Hepatocyte (in vitro differentiated cells): ENCODE measurements around the gene TMED9. TPM values are rescaled to one million over a fixed set of nuclear protein-coding genes. Genes with fewer than 3 reads are reported as not detected.

Experiments
- DNase-seq: peaks from one replicate; pipeline ENCODE4 v3.0.0-alpha.2; 2016; ENCODE audit warnings: low spot score
- H2AFZ ChIP-seq: fragments of 200-600 bp; sonication (generic); 2 replicates; pipeline ENCODE4 v1.6.0; 2016; ENCODE audit warnings: antibody characterized with exemption, mild to moderate bottlenecking
- H3K27ac ChIP-seq: fragments of 200-600 bp; sonication (generic); 2 replicates; pipeline ENCODE4 v1.5.1; 2016; ENCODE audit warnings: mild to moderate bottlenecking
- H3K27me3 ChIP-seq: fragments of 200-600 bp; sonication (generic); 2 replicates; pipeline ENCODE4 v1.6.1; 2016
- H3K36me3 ChIP-seq: fragments of 200-600 bp; sonication (generic); replicated peaks from 2 replicates; pipeline ENCODE4 v1.5.1; 2016; ENCODE audit warnings: low read depth; ENCODE audit not compliant: insufficient read depth
- H3K4me1 ChIP-seq: fragments of 200-600 bp; sonication (generic); 2 replicates; pipeline ENCODE4 v1.5.1; 2016; ENCODE audit warnings: mild to moderate bottlenecking, moderate library complexity; ENCODE audit not compliant: insufficient read depth
- H3K4me2 ChIP-seq: fragments of 200-600 bp; sonication (generic); 2 replicates; pipeline ENCODE4 v1.6.0; 2016
- H3K4me3 ChIP-seq: fragments of 200-600 bp; sonication (generic); 2 replicates; pipeline ENCODE4 v1.5.1; 2016; ENCODE audit warnings: mild to moderate bottlenecking
- H3K79me2 ChIP-seq: fragments of 200-600 bp; sonication (generic); 2 replicates; pipeline ENCODE4 v1.6.0; 2017; ENCODE audit warnings: mild to moderate bottlenecking
- H3K9me2 ChIP-seq: fragments of 200-600 bp; sonication (generic); replicated peaks from 2 replicates; pipeline ENCODE4 v1.6.0; 2017; ENCODE audit warnings: mild to moderate bottlenecking; ENCODE audit not compliant: insufficient read depth
- H3K9me3 ChIP-seq: fragments of 200-600 bp; sonication (generic); 2 replicates; pipeline ENCODE4 v1.5.1; 2016; ENCODE audit warnings: low read depth, mild to moderate bottlenecking
- H4K20me1 ChIP-seq: fragments of 200-600 bp; sonication (generic); 2 replicates; pipeline ENCODE4 v1.6.0; 2016; ENCODE audit warnings: mild to moderate bottlenecking; ENCODE audit not compliant: insufficient read depth, poor library complexity, severe bottlenecking
- CTCF ChIP-seq: fragments of 200-600 bp; sonication (generic); IDR thresholded peaks from 2 replicates; pipeline ENCODE4 v1.5.1; 2016; ENCODE audit warnings: antibody characterized with exemption, mild to moderate bottlenecking; ENCODE audit not compliant: poor library complexity
- EZH2 ChIP-seq: fragments of 200-600 bp; sonication (generic); IDR thresholded peaks from 2 replicates; pipeline ENCODE4 v1.6.1; 2016; ENCODE audit warnings: antibody characterized with exemption, mild to moderate bottlenecking, borderline replicate concordance
- EZH2phosphoT487 ChIP-seq: fragments of 200-600 bp; sonication (generic); IDR thresholded peaks from one replicate; pipeline ENCODE4 v1.6.1; 2018; ENCODE audit warnings: antibody characterized with exemption, mild to moderate bottlenecking, low read depth, moderate library complexity; ENCODE audit not compliant: unreplicated experiment, severe bottlenecking
- WGBS: methylation state at CpG from one replicate; pipeline ENCODE4 v1.1.6; 2016; ENCODE audit warnings: low lambda C conversion rate; ENCODE audit errors: missing lambda C conversion rate; 5-methylcytosine and 5-hydroxymethylcytosine counted together
- polyA plus RNA-seq: library from polyadenylated mRNA; unstranded; fragments of >200 nt; fragmentation: Nextera tagmentation; extraction: Ambion mirVana; gene quantifications from 2 replicates; pipeline ENCODE4 v1.2.1, GENCODE V29; 2016
- total RNA-seq: library from RNA; depleted of rRNA; stranded (reverse); fragments of >200 nt; gene quantifications from 2 replicates; pipeline ENCODE4 v1.2.3, GENCODE V29; 2014

TMED9 gene
- 171 and 187 TPM in 2 replicates for total RNA-seq
- 512 and 519 TPM in 2 replicates for polyA plus RNA-seq

- Histone ChIP-seq H3K4me2 (peak within 1 kb of the TSS; percentile 94), H3K9me3 (no peaks in the 10 kb centered on the region), H3K27me3 (no peaks in the 10 kb centered on the region), H3K36me3 (no peaks in the 10 kb centered on the region), H3K4me1 (peaks cover 11% of the 10 kb centered on the region), H3K79me2 (peaks cover 18% of the 10 kb centered on the region), H3K9me2 (no peaks in the 10 kb centered on the region), H2AFZ (peak within 1 kb of the TSS; percentile 91), H3K4me3 (peak within 1 kb of the TSS; percentile 97), H3K27ac (peak within 1 kb of the TSS; percentile 90), H4K20me1 (no peaks in the 10 kb centered on the region)
- WGBS = 1% methylated on average over 57 of the region's 71 CpGs
- TF ChIP-seq EZH2 (no peak), CTCF (no peak), EZH2phosphoT487 (no peak)
- peak; percentile 94 for DNase-seq
These were observed at the start of gene TMED9 for GRCh38 chr5:177592010-177592834. TMED9 (plus strand) TSS chr5:177592203; CDS start chr5:177592215, 12 bp downstream.

GRCh38 chr5:177542816-177543465 lies 49.1 kb upstream of the TMED9 start:
- Histone ChIP-seq H3K36me3 (no peaks in the 10 kb centered on the region), H4K20me1 (peaks cover 24% of the 10 kb centered on the region), H2AFZ (no peak overlapping the region), H3K4me3 (no peak overlapping the region), H3K27ac (no peak overlapping the region), H3K27me3 (no peaks in the 10 kb centered on the region), H3K9me3 (no peaks in the 10 kb centered on the region), H3K4me2 (no peak overlapping the region), H3K79me2 (peaks cover 81% of the 10 kb centered on the region), H3K4me1 (peaks cover 23% of the 10 kb centered on the region), H3K9me2 (no peaks in the 10 kb centered on the region)
- DNase-seq = no peak
- TF ChIP-seq CTCF (no peak), EZH2 (no peak)
- 63% methylated on average over 4 of the region's 4 CpGs for WGBS

GRCh38 chr5:177545487-177546257 lies 46.3 kb upstream of the TMED9 start:
- Histone ChIP-seq H3K9me2 (no peaks in the 10 kb centered on the region), H3K27me3 (no peaks in the 10 kb centered on the region), H3K9me3 (no peaks in the 10 kb centered on the region), H3K4me3 (no peak overlapping the region), H3K79me2 (peaks cover 86% of the 10 kb centered on the region), H3K36me3 (no peaks in the 10 kb centered on the region), H2AFZ (no peak overlapping the region), H3K4me2 (peak overlapping the region; percentile 35), H3K4me1 (peaks cover 19% of the 10 kb centered on the region), H3K27ac (peak overlapping the region; percentile 77), H4K20me1 (peaks cover 31% of the 10 kb centered on the region)
- DNase-seq = peak; percentile 37
- WGBS = 73% methylated on average over 4 of the region's 4 CpGs
- no peak for TF ChIP-seq CTCF
